GM13977 (cell line): ENCODE data around the gene NFKBIZ.

Source experiments
- DNase-seq: peaks from one replicate; pipeline ENCODE4 v3.0.0; 2012; ENCODE audit warnings: low spot score
- CTCF ChIP-seq: IDR thresholded peaks from 2 replicates; pipeline ENCODE4 v1.5.1; 2012; ENCODE audit warnings: mild to moderate bottlenecking, control low read depth; ENCODE audit not compliant: insufficient read depth; ENCODE audit errors: extremely low read depth, missing control alignments
- in situ Hi-C: fragments of 300-500 bp; cut with MboI; formaldehyde crosslinking; loops from one replicate; pipeline ENCODE4 v1.12.0; 2022; ENCODE audit warnings: low sequenced_read_pairs, low pct_unique_long_range_greater_than_20kb, mixed read lengths, inconsistent platforms; ENCODE audit not compliant: unreplicated experiment

Gene NFKBIZ

DNA sequence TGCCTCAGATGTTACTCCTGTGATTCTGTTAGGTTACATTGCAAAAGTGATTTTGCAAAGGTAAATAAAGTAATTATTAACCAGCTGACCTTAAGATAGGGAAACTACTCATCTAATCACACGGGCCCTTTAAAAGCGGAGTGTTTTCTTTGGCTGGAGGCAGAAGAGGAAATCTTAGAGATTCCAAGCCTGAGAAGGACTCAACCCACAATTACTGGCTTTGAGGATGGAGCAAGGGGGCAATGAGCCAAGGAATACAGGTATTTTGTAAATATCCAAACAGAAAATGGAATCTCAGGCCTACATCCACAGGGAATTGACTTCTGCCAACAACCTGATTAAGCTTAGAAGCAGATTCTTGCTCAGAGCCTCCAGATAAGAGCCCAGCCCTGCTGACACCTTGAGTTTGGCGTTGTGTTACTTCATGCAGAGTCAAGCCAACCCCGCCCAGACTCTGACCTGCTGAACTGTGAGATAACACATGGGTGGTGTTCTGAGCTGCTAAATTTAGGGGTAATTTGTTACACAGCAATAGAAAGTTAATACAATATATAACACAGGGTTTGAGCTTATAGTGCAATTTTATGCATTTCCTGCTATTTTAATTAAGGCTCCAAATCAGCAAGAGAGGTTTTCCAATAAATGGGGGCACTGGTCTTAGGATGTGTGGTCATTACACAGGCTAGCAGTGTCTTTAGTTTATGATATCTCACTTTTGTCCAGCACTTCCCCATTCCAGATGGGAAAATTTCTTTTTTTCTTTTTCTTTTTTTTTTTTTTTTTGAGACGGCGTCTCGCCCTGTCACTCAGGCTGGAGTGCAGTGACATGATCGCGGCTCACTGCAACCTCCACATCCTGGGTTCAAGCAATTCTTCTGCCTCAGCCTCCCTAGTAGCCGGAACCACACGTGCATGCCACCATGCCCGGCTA is 19.5 kb downstream of the NFKBIZ start:
- no peak for TF ChIP-seq CTCF
- no peak for DNase-seq
- in situ Hi-C loops: no loop called here

GRCh38 chr3:101870138-101870537 is 20.8 kb downstream of the NFKBIZ start:
- no peak for TF ChIP-seq CTCF
- no peak for DNase-seq
- in situ Hi-C loops: no loop called here

DNA sequence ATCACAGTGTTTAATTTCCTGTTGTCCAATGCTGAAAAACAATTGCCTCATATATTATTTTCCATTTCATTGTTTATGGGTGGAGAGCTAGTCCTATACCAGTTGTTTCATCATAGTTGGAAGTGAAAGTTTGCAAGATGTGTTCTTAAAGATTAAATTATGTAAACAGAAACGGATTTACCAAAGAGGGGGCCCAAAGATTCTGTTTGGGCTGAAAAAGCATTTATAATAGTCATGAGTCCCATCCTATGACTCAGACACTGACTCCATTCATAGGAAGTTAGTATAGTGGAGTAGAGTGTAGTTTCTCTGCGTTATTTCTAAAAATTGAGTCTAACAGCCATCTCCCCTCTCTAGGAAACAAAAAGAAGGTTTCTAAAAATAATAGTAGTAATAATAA is 24.3 kb downstream of the NFKBIZ start:
- no peak for TF ChIP-seq CTCF
- DNase-seq: no peak
- in situ Hi-C loops: no loop called here

- no peak for TF ChIP-seq CTCF
- DNase-seq: no peak
- in situ Hi-C loops: no loop called here
Observed at GRCh38 chr3:101876142-101876541, 26.8 kb downstream of the NFKBIZ start.

- DNase-seq: no peak
- in situ Hi-C loops: no loop called here
- no peak for TF ChIP-seq CTCF
Observed at GRCh38 chr3:101878589-101878988, 29.3 kb downstream of the NFKBIZ start.

DNA sequence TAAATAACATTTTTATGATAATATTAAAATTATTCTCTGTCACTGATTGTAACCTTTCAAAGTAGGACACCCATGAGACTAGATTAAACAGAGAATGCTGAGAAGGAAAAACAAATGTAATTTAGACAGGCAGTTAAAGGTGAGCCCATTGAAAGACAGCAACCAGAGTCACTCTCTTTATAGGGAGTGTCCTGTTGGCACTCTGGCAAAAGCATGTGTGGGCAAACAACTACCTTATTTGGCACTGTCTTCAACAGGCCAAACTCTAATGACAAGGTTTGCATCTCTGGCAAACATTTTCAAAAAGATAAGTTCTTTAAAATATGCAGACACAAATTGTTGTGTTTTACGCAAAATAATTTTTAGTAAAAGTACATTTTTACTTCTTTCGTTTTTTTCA is 29.8 kb downstream of the NFKBIZ start:
- in situ Hi-C loops: no loop called here
- TF ChIP-seq CTCF: no peak
- no peak for DNase-seq
